ENCODE data around the gene ZNF845.

DNA sequence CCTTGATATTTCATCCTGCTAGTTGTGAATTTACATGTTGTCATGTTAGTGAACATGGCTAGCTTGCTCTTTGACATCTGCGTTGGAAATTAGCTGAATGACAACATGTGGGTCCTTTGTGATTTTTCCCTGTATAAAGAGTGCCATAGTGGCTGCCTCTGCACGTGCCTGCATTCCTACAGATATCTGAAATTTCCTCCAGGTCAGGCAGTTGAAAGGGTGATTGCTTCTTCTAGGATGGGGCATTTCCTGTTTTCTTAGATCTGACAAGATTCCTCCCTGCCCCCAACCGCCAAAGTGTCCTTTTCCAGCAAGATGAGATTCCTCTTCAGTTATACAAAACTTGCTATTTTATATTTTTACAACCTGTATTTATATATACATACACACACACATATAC is 40.7 kb downstream of the ZNF845 start:
- TF ChIP-seq CTCF (IDR thresholded peaks at IDR 0.05): no peak
- no peak for TF ChIP-seq EZH2 (IDR thresholded peaks at IDR 0.05; ENCODE audit: borderline replicate concordance, insufficient read depth, low read depth, low read length, poor library complexity, severe bottlenecking)

Data from B cell (primary cell).